GM23338 (cell line): ENCODE measurements around the gene OR10AD1. TPM values are rescaled to one million over a fixed set of nuclear protein-coding genes. Genes with fewer than 3 reads are reported as not detected.

Experiments used
- ATAC-seq: fragments of 200-7000 bp; cut with Tn5 transposase; 3 replicates; pipeline ENCODE4 v1.9.1; 2020
- DNase-seq: peaks from one replicate; pipeline ENCODE4 v3.0.0-alpha.2; 2015; ENCODE audit warnings: low spot score
- H2AFZ ChIP-seq: fragments of 200-600 bp; sonication (generic); 2 replicates; pipeline ENCODE4 v1.8.0; 2016; ENCODE audit warnings: antibody characterized with exemption, mild to moderate bottlenecking, moderate library complexity
- H3F3A ChIP-seq: fragments of 200-600 bp; sonication (generic); replicated peaks from 2 replicates; pipeline ENCODE4 v1.8.0; 2017; ENCODE audit warnings: antibody characterized with exemption, mixed run types, low read depth
- H3K27ac ChIP-seq: fragments of 200-600 bp; sonication (generic); 2 replicates; pipeline ENCODE4 v1.6.1; 2016; ENCODE audit warnings: low read depth
- H3K27me3 ChIP-seq: fragments of 200-600 bp; sonication (generic); 2 replicates; pipeline ENCODE4 v1.8.0; 2016; ENCODE audit warnings: mild to moderate bottlenecking, mixed run types, moderate library complexity; ENCODE audit not compliant: insufficient read depth
- H3K36me3 ChIP-seq: fragments of 200-600 bp; sonication (generic); 2 replicates; pipeline ENCODE4 v1.8.0; 2016; ENCODE audit warnings: mild to moderate bottlenecking; ENCODE audit not compliant: insufficient read depth
- H3K4me1 ChIP-seq: fragments of 200-600 bp; sonication (generic); 2 replicates; pipeline ENCODE4 v1.8.0; 2016; ENCODE audit warnings: mild to moderate bottlenecking, moderate library complexity; ENCODE audit not compliant: insufficient read depth
- H3K4me2 ChIP-seq: fragments of 200-600 bp; sonication (generic); 2 replicates; pipeline ENCODE4 v1.7.1; 2017; ENCODE audit warnings: mixed run types
- H3K4me3 ChIP-seq: fragments of 200-600 bp; sonication (generic); 2 replicates; pipeline ENCODE4 v1.6.1; 2016; ENCODE audit warnings: mixed run types
- H3K79me2 ChIP-seq: fragments of 200-600 bp; sonication (generic); replicated peaks from 2 replicates; pipeline ENCODE4 v1.8.0; 2017; ENCODE audit warnings: mild to moderate bottlenecking; ENCODE audit not compliant: insufficient read depth
- H3K9me2 ChIP-seq: fragments of 200-600 bp; sonication (generic); 2 replicates; pipeline ENCODE4 v1.8.0; 2017; ENCODE audit not compliant: insufficient read depth
- H4K20me1 ChIP-seq: fragments of 200-600 bp; sonication (generic); replicated peaks from 2 replicates; pipeline ENCODE4 v1.8.0; 2017; ENCODE audit warnings: mild to moderate bottlenecking; ENCODE audit not compliant: insufficient read depth
- H3K27ac Mint-ChIP-seq: 2 replicates; pipeline ENCODE4 v1.8.0; 2020; ENCODE audit warnings: inconsistent platforms, mild to moderate bottlenecking, moderate library complexity, mixed read lengths
- H3K27me3 Mint-ChIP-seq: 3 replicates; pipeline ENCODE4 v1.8.0; 2022; ENCODE audit warnings: low read depth, mild to moderate bottlenecking, moderate library complexity, mixed read lengths, inconsistent platforms; ENCODE audit not compliant: insufficient read depth, poor library complexity
- H3K36me3 Mint-ChIP-seq: 3 replicates; pipeline ENCODE4 v1.8.0; 2021; ENCODE audit warnings: low read depth, mild to moderate bottlenecking, inconsistent platforms, moderate library complexity, mixed read lengths
- H3K4me1 Mint-ChIP-seq: 3 replicates; pipeline ENCODE4 v1.8.0; 2020; ENCODE audit warnings: mild to moderate bottlenecking, inconsistent platforms, mixed read lengths
- H3K4me3 Mint-ChIP-seq: 3 replicates; pipeline ENCODE4 v1.8.0; 2021; ENCODE audit warnings: moderate library complexity, mild to moderate bottlenecking, inconsistent platforms, mixed read lengths
- H3K9me3 Mint-ChIP-seq: 3 replicates; pipeline ENCODE4 v1.8.0; 2020; ENCODE audit warnings: moderate library complexity, mild to moderate bottlenecking, inconsistent platforms, mixed read lengths
- ETS1 ChIP-seq: IDR thresholded peaks from 2 replicates; pipeline ENCODE4 v1.6.1; 2016; ENCODE audit warnings: antibody characterized with exemption
- EZH2phosphoT487 ChIP-seq: fragments of 200-600 bp; sonication (generic); IDR thresholded peaks from one replicate; pipeline ENCODE4 v1.8.1; 2018; ENCODE audit warnings: antibody characterized with exemption; ENCODE audit not compliant: unreplicated experiment
- JUNB ChIP-seq: IDR thresholded peaks from one replicate; pipeline ENCODE4 v1.6.1; 2016; ENCODE audit warnings: antibody characterized with exemption; ENCODE audit not compliant: unreplicated experiment
- NANOG ChIP-seq: IDR thresholded peaks from 2 replicates; pipeline ENCODE4 v1.6.1; 2016; ENCODE audit warnings: antibody characterized with exemption, borderline replicate concordance
- POLR2AphosphoS5 ChIP-seq: IDR thresholded peaks from 2 replicates; pipeline ENCODE4 v1.6.1; 2016; ENCODE audit warnings: antibody characterized with exemption, low read depth
- STAT1 ChIP-seq: IDR thresholded peaks from one replicate; pipeline ENCODE4 v1.6.1; 2016; ENCODE audit warnings: antibody characterized with exemption; ENCODE audit not compliant: unreplicated experiment
- ZNF462 ChIP-seq: fragments of 250-450 bp; sonication (Bioruptor Pico); IDR thresholded peaks from 2 replicates; pipeline ENCODE4 v1.5.0; 2020; ENCODE audit warnings: mild to moderate bottlenecking, moderate library complexity
- polyA plus RNA-seq: library from polyadenylated mRNA; unstranded; fragments of >200 nt; fragmentation: Nextera tagmentation; extraction: Ambion mirVana; gene quantifications from 2 replicates; pipeline ENCODE4 v1.2.1, GENCODE V29; 2016
- total RNA-seq: library from RNA; depleted of rRNA; stranded (reverse); fragments of >200 nt; shearing (Covaris generic); gene quantifications from 2 replicates; pipeline ENCODE4 v1.2.3, GENCODE V29; 2014
- TF ChIP-seq, protein P1 (sequence below), 2 experiments: fragments of 200-600 bp in 1 of 2; sonication (generic) in 1 of 2; conservative IDR thresholded peaks; 2 replicates each; pipeline versions ENCODE4 v1.5.1 to v1.6.1; 2016 to 2017; ENCODE audit warnings: antibody characterized with exemption in 2 of 2, low read depth in 2 of 2, mild to moderate bottlenecking in 2 of 2, moderate library complexity in 1 of 2

Gene OR10AD1
- total and polyA plus RNA-seq, 2 experiments from 2014 or later = not detected

DNA sequence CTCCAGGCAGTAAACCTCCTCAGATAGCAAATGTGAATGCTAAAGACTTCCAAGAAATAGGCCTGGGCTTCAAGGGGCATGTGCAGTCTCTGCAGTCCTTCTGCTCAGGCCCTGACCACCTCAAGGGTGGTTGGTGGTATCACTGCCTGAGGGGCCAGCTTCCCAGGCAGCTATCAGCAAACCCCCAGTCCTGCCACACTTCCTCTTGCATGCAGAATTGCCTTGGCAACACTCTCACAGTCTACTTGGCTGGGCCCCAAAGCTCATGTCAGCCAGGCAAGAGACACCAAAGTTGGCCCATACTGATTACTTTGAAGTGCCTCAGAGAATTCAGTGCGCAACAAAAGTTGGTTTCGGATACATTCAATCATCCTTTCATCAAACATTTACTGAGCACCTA, 42.3 kb downstream of the OR10AD1 start:
- H3K4me2 ChIP-seq = no peak overlapping the region
- ATAC-seq = no peak
- H3K27me3 ChIP-seq = no peaks in the 10 kb centered on the region
- Mint-ChIP-seq H3K9me3 (no peaks in the 10 kb centered on the region), H3K4me1 (peaks cover 13% of the 10 kb centered on the region), H3K27me3 (peaks cover 7% of the 10 kb centered on the region), H3K4me3 (no peak overlapping the region), H3K36me3 (no peaks in the 10 kb centered on the region), H3K27ac (no peak overlapping the region)
- H3K36me3 ChIP-seq = no peaks in the 10 kb centered on the region
- DNase-seq = no peak
- no peak overlapping the region for H2AFZ ChIP-seq
- H3F3A ChIP-seq = no peaks in the 10 kb centered on the region
- peaks cover 7% of the 10 kb centered on the region; the same call in 1 of the 2 replicates for H3K4me1 ChIP-seq
- H3K79me2 ChIP-seq = no peaks in the 10 kb centered on the region
- no peaks in the 10 kb centered on the region for H4K20me1 ChIP-seq
- no peak overlapping the region for H3K4me3 ChIP-seq
- TF ChIP-seq, protein P1, sequence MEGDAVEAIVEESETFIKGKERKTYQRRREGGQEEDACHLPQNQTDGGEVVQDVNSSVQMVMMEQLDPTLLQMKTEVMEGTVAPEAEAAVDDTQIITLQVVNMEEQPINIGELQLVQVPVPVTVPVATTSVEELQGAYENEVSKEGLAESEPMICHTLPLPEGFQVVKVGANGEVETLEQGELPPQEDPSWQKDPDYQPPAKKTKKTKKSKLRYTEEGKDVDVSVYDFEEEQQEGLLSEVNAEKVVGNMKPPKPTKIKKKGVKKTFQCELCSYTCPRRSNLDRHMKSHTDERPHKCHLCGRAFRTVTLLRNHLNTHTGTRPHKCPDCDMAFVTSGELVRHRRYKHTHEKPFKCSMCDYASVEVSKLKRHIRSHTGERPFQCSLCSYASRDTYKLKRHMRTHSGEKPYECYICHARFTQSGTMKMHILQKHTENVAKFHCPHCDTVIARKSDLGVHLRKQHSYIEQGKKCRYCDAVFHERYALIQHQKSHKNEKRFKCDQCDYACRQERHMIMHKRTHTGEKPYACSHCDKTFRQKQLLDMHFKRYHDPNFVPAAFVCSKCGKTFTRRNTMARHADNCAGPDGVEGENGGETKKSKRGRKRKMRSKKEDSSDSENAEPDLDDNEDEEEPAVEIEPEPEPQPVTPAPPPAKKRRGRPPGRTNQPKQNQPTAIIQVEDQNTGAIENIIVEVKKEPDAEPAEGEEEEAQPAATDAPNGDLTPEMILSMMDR (conservative IDR thresholded peaks at IDR 0.05; ENCODE audit: low read depth in 2 of 2) = no peak
- TF ChIP-seq ETS1 = no peak
- H3K27ac ChIP-seq = no peak overlapping the region
- no peaks in the 10 kb centered on the region for H3K9me2 ChIP-seq

- no peak for DNase-seq
- H3F3A ChIP-seq = no peaks in the 10 kb centered on the region
- peaks cover 7% of the 10 kb centered on the region for H3K27me3 Mint-ChIP-seq
- no peak overlapping the region for H3K4me3 Mint-ChIP-seq
- H4K20me1 ChIP-seq = no peaks in the 10 kb centered on the region
- no peak for ATAC-seq
- H3K27me3 ChIP-seq = no peaks in the 10 kb centered on the region
- H3K9me3 Mint-ChIP-seq = no peaks in the 10 kb centered on the region
- no peak overlapping the region for H3K27ac Mint-ChIP-seq
- H3K36me3 Mint-ChIP-seq = no peaks in the 10 kb centered on the region
- H3K9me2 ChIP-seq = no peaks in the 10 kb centered on the region
- peaks cover 7% of the 10 kb centered on the region; the same call in 1 of the 2 replicates for H3K4me1 ChIP-seq
- H3K79me2 ChIP-seq = no peaks in the 10 kb centered on the region
- no peak overlapping the region for H3K4me3 ChIP-seq
- no peak overlapping the region for H2AFZ ChIP-seq
- peaks cover 13% of the 10 kb centered on the region for H3K4me1 Mint-ChIP-seq
- no peak overlapping the region for H3K4me2 ChIP-seq
- H3K27ac ChIP-seq = no peak overlapping the region
- H3K36me3 ChIP-seq = no peaks in the 10 kb centered on the region
- TF ChIP-seq STAT1 (no peak), JUNB (no peak), EZH2phosphoT487 (no peak), POLR2AphosphoS5 (no peak), ZNF462 (CRISPR knock-in tag) (no peak), ETS1 (no peak), NANOG (no peak)
Measured at GRCh38 chr12:48160046-48160445, 43.0 kb downstream of the OR10AD1 start.
